ENCODE measurements around the gene SLC5A6.

DNA sequence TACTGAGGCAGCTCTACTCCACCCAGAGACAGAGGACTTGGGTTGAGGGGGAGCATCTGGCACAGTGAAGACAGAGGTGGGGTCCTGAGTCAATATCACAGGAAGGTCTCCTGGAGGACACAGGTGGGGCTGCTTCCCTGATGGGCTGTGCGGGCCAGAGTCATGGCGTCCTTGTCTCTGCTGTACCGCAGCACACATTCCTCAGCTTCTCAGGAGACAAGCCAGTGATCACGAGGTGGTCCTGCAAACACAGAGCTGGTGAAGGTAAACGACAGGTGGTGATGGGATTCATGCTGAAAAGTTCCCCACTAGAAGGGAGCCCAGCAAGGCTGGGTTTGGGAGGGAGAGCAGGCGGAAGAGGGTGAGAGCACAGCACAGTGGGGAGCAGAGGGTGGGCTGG lies 53.6 kb downstream of the SLC5A6 start:
- TF ChIP-seq, protein P1, sequence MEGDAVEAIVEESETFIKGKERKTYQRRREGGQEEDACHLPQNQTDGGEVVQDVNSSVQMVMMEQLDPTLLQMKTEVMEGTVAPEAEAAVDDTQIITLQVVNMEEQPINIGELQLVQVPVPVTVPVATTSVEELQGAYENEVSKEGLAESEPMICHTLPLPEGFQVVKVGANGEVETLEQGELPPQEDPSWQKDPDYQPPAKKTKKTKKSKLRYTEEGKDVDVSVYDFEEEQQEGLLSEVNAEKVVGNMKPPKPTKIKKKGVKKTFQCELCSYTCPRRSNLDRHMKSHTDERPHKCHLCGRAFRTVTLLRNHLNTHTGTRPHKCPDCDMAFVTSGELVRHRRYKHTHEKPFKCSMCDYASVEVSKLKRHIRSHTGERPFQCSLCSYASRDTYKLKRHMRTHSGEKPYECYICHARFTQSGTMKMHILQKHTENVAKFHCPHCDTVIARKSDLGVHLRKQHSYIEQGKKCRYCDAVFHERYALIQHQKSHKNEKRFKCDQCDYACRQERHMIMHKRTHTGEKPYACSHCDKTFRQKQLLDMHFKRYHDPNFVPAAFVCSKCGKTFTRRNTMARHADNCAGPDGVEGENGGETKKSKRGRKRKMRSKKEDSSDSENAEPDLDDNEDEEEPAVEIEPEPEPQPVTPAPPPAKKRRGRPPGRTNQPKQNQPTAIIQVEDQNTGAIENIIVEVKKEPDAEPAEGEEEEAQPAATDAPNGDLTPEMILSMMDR (IDR thresholded peaks at IDR 0.05): no peak
- TF ChIP-seq POLR2A (IDR thresholded peaks at IDR 0.05): no peak

All from transverse colon (tissue), 3 donors.